ENCODE results near the gene APOL3. TPM values are rescaled to one million over a fixed set of nuclear protein-coding genes. Genes with fewer than 3 reads are reported as not detected.
"Not testable (repeated sequence)": the region's sequence is repeated elsewhere in the genome, so short reads cannot be mapped to it uniquely, and the experiment has no call there.

APOL3 gene
- total RNA-seq, 1 experiment from 2014 or later, result not detected

DNA sequence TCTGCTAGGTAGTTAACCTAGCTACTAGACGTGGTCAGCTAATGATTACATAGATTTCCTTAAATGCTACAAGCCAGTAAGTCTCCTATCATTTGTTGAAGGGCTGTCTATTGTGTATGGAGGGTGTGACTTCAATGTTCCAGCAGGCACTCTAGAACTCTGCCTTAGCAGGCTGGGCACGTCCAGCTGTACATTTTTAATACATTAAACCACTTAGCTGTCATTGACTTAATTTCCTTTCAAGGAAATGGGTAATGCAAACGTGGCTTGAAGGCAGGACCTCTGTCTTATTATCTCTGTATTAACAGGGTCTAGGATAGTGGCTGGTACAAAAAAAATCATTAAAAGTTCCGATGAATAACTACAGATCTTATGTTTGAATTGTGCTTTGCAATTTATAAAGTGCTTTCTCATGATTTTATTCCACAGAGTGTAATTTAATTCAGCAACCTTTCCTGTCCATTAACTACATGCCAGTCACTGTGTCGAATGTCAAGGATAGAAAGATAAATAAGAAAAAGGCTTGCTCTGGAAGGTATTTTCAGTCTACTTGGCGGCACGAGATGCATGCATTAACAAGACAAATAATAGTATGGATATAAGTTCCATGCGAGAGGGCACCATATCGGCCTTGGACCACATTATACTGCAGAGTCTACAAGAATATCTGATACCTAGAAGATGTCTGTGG is 60.3 kb downstream of the APOL3 start:
- no peak for TF ChIP-seq EZH2 (IDR thresholded peaks at IDR 0.05; ENCODE audit: borderline replicate concordance, low read depth, low read length, poor library complexity, severe bottlenecking)
- TF ChIP-seq, protein P1, sequence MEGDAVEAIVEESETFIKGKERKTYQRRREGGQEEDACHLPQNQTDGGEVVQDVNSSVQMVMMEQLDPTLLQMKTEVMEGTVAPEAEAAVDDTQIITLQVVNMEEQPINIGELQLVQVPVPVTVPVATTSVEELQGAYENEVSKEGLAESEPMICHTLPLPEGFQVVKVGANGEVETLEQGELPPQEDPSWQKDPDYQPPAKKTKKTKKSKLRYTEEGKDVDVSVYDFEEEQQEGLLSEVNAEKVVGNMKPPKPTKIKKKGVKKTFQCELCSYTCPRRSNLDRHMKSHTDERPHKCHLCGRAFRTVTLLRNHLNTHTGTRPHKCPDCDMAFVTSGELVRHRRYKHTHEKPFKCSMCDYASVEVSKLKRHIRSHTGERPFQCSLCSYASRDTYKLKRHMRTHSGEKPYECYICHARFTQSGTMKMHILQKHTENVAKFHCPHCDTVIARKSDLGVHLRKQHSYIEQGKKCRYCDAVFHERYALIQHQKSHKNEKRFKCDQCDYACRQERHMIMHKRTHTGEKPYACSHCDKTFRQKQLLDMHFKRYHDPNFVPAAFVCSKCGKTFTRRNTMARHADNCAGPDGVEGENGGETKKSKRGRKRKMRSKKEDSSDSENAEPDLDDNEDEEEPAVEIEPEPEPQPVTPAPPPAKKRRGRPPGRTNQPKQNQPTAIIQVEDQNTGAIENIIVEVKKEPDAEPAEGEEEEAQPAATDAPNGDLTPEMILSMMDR (conservative IDR thresholded peaks at IDR 0.05; ENCODE audit: low read depth, low read length), result no peak
- CTCF ChIA-PET, result no interaction called here
- H3K4me1 ChIP-seq (ENCODE audit: insufficient read depth, low read length, poor library complexity, severe bottlenecking), result no peaks in the 10 kb centered on the region
- no TSS peak for BruUV-seq (replicated peaks)
- intact Hi-C loops (cut with micrococcal nuclease; ENCODE audit: unreplicated experiment), result no loop called here
- no peaks in the 10 kb centered on the region for H3K9me3 ChIP-seq (ENCODE audit: low read depth, low read length, poor library complexity, severe bottlenecking)
- no peaks in the 10 kb centered on the region for H3K27me3 ChIP-seq (replicated peaks; ENCODE audit: insufficient read depth, low read depth, low read length, poor library complexity)
- POLR2A ChIA-PET (ENCODE audit: low non-redundant PET), result no interaction called here
- H3K36me3 ChIP-seq (ENCODE audit: insufficient read depth, low read length, poor library complexity, severe bottlenecking), result no peaks in the 10 kb centered on the region
- peak; percentile 63 for DNase-seq (ENCODE audit: low spot score)
- H3K27ac ChIP-seq (ENCODE audit: low read depth, low read length, poor library complexity, severe bottlenecking), result no peak overlapping the region
- no peak overlapping the region for H3K4me3 ChIP-seq (ENCODE audit: low read depth, low read length, poor library complexity, severe bottlenecking)

- H3K4me3 ChIP-seq (ENCODE audit: low read depth, low read length, poor library complexity, severe bottlenecking); H3K36me3 ChIP-seq (ENCODE audit: insufficient read depth, low read length, poor library complexity, severe bottlenecking); POLR2A ChIA-PET (ENCODE audit: low non-redundant PET); H3K27ac ChIP-seq (ENCODE audit: low read depth, low read length, poor library complexity, severe bottlenecking); H3K9me3 ChIP-seq (ENCODE audit: low read depth, low read length, poor library complexity, severe bottlenecking); BruUV-seq (replicated peaks); CTCF ChIA-PET; intact Hi-C loops (cut with micrococcal nuclease; ENCODE audit: unreplicated experiment); DNase-seq (ENCODE audit: low spot score); H3K4me1 ChIP-seq (ENCODE audit: insufficient read depth, low read length, poor library complexity, severe bottlenecking); H3K27me3 ChIP-seq (replicated peaks; ENCODE audit: insufficient read depth, low read depth, low read length, poor library complexity): not testable (repeated sequence)
Measured at GRCh38 chr22:36099561-36099960, 61.0 kb downstream of the APOL3 start.

DNA sequence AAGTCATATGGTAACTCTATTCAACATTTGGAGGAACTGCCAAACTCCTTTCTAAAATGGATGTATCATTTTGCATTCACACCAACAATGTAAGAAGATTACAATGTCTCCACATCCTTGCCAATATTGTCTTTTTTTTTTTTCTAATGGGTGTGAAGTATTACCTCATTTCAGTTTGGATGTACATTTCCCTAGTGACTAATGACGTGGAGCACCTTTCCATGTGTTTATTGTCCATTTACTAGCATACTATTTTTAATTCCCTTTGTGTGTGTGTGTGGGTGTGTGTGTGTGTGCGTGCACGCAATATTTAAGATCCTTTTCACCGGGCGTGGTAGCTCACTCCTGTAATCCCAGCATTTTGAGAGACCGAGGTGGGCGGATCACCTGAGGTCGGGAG is 62.7 kb downstream of the APOL3 start:
- intact Hi-C loops (cut with micrococcal nuclease; ENCODE audit: unreplicated experiment), result no loop called here
- Histone ChIP-seq H3K4me1 (ENCODE audit: insufficient read depth, low read length, poor library complexity, severe bottlenecking) (no peaks in the 10 kb centered on the region), H3K27ac (ENCODE audit: low read depth, low read length, poor library complexity, severe bottlenecking) (no peak overlapping the region), H3K36me3 (ENCODE audit: insufficient read depth, low read length, poor library complexity, severe bottlenecking) (no peaks in the 10 kb centered on the region), H3K27me3 (replicated peaks; ENCODE audit: insufficient read depth, low read depth, low read length, poor library complexity) (no peaks in the 10 kb centered on the region), H3K9me3 (ENCODE audit: low read depth, low read length, poor library complexity, severe bottlenecking) (no peaks in the 10 kb centered on the region), H3K4me3 (ENCODE audit: low read depth, low read length, poor library complexity, severe bottlenecking) (no peak overlapping the region)
- TF ChIP-seq EZH2 (IDR thresholded peaks at IDR 0.05; ENCODE audit: borderline replicate concordance, low read depth, low read length, poor library complexity, severe bottlenecking), result no peak
- TF ChIP-seq, protein P1 (conservative IDR thresholded peaks at IDR 0.05; ENCODE audit: low read depth, low read length), result no peak
- POLR2A ChIA-PET (ENCODE audit: low non-redundant PET), result no interaction called here
- no peak for DNase-seq (ENCODE audit: low spot score)
- no TSS peak for BruUV-seq (replicated peaks)
- CTCF ChIA-PET, result no interaction called here

- POLR2A ChIA-PET (ENCODE audit: low non-redundant PET); H3K27me3 ChIP-seq (replicated peaks; ENCODE audit: insufficient read depth, low read depth, low read length, poor library complexity); H3K4me3 ChIP-seq (ENCODE audit: low read depth, low read length, poor library complexity, severe bottlenecking); BruUV-seq (replicated peaks); H3K36me3 ChIP-seq (ENCODE audit: insufficient read depth, low read length, poor library complexity, severe bottlenecking); DNase-seq (ENCODE audit: low spot score); H3K9me3 ChIP-seq (ENCODE audit: low read depth, low read length, poor library complexity, severe bottlenecking); CTCF ChIA-PET; H3K27ac ChIP-seq (ENCODE audit: low read depth, low read length, poor library complexity, severe bottlenecking); intact Hi-C loops (cut with micrococcal nuclease; ENCODE audit: unreplicated experiment); H3K4me1 ChIP-seq (ENCODE audit: insufficient read depth, low read length, poor library complexity, severe bottlenecking): not testable (repeated sequence)
Measured at GRCh38 chr22:36090772-36091171, 69.8 kb downstream of the APOL3 start.

Other genes starting within 250 kb of the APOL3 start
- gene RBFOX2, start 131.9 kb downstream of the APOL3 start, total RNA-seq (2021), result 142 and 154 TPM in 2 replicates
- 1.6 and 4.2 TPM in 2 replicates for gene APOL4, start 41.1 kb upstream of the APOL3 start, total RNA-seq (2021)
- gene APOL2, start 78.8 kb upstream of the APOL3 start, total RNA-seq (2021), result 37.9 and 45.1 TPM in 2 replicates
- gene APOL1, start 92.4 kb upstream of the APOL3 start, total RNA-seq (2021), result 0.30 and 0.87 TPM in 2 replicates
- gene MYH9, start 227.2 kb upstream of the APOL3 start, total RNA-seq (2021), result 290 and 323 TPM in 2 replicates